AG04450 (cell line): ENCODE results near the gene RPRD1A. TPM values are rescaled to one million over a fixed set of nuclear protein-coding genes. Genes with fewer than 3 reads are reported as not detected.

ENCODE experiments used
- CTCF ChIA-PET: fragments of 300-600, 350-600 bp; formaldehyde crosslinking; extraction: SDS; loops from one replicate; lab custom pipeline; 2022; ENCODE audit warnings: antibody characterized with exemption, inconsistent platforms; lab: Charles Lee
- POLR2A ChIA-PET: fragments of 350-600 bp; formaldehyde crosslinking; extraction: SDS; loops from one replicate; lab custom pipeline; 2021; ENCODE audit warnings: antibody characterized with exemption, inconsistent platforms; lab: Yijun Ruan, JAX
- DNase-seq: peaks from one replicate; pipeline ENCODE4 v3.0.0-alpha.2; 2011; ENCODE audit warnings: low read depth, low spot score
- H3K27ac ChIP-seq: one replicate; pipeline ENCODE4 v1.5.1; 2012; ENCODE audit warnings: low read depth, low read length, control low read depth
- H3K27me3 ChIP-seq: one replicate; pipeline ENCODE4 v1.6.0; 2012; ENCODE audit warnings: low read length; ENCODE audit not compliant: control insufficient read depth, insufficient read depth
- H3K4me3 ChIP-seq: 2 replicates; pipeline ENCODE4 v1.5.1; 2011; ENCODE audit warnings: mild to moderate bottlenecking, low read depth, low read length, control low read depth
- H3K9me3 ChIP-seq: 2 replicates; pipeline ENCODE4 v1.5.1; 2012; ENCODE audit warnings: low read length; ENCODE audit not compliant: control insufficient read depth, insufficient read depth
- CTCF ChIP-seq: IDR thresholded peaks from 2 replicates; pipeline ENCODE4 v1.5.1; 2011; ENCODE audit warnings: low read depth, low read length, control low read depth, inconsistent platforms
- polyA plus RNA-seq: library from polyadenylated mRNA; depleted of rRNA; stranded (reverse); fragments of >200 nt; gene quantifications from 2 replicates; pipeline ENCODE4 v1.2.3, GENCODE V29; 2011

Gene RPRD1A
- polyA plus RNA-seq, 1 experiment = 35.6 TPM

DNA sequence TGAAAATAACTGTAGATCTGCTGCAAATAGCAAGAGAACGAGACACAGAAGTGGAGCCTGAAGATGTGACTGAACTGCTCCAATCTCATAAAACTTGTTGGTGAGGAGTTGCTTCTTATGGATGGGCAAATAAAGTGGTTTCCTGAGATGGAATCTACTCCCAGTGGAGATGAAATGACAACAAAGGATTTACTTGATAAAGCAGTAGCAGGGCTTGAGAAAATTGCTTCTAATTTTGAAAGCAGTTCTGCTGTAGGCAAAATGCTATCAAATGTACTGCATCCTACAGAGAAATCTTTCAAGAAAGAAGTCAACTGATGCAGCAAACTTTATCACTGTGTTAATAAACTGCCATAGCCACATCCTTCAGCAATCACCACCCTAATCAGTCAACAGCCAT, 44.0 kb downstream of the RPRD1A start:
- no peaks in the 10 kb centered on the region for H3K27me3 ChIP-seq
- H3K9me3 ChIP-seq = no peaks in the 10 kb centered on the region
- CTCF ChIA-PET = interaction anchor here (1.7 kb wide), 1 partner anchor 261 kb away, joined by 8 read pairs; no protein-coding TSS in a partner anchor
- H3K4me3 ChIP-seq = no peak overlapping the region
- no peak for DNase-seq
- H3K27ac ChIP-seq = no peak overlapping the region
- POLR2A ChIA-PET = no interaction called here
- no peak for TF ChIP-seq CTCF

DNA sequence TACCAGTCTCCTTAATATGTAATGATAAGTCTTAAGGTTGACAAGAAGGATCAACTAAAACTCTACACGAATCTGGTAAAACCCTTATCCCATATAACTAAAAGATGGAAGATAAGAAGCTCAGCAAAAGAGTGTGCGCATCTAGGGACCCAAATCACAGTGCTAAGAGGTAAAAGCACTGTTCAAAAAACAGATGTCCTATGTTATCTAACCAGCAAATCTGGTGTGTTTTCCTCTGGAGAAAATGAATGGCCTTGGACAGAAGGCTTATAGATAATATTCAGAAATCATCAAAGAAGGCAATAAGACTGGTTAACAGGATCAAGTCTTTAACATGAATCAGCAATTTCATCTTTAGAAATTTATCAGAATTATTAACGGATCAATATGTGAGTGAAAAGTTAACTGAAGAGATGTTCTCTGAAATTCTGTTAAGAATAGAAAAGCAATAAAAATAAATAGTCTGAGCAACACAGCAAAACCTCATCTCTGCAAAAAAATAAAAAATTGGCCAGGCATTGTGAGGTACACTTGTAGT, 47.1 kb downstream of the RPRD1A start:
- no peaks in the 10 kb centered on the region for H3K9me3 ChIP-seq
- no peak overlapping the region for H3K4me3 ChIP-seq
- H3K27me3 ChIP-seq = no peaks in the 10 kb centered on the region
- CTCF ChIA-PET = no interaction called here
- DNase-seq = no peak
- no peak for TF ChIP-seq CTCF
- no peak overlapping the region for H3K27ac ChIP-seq
- POLR2A ChIA-PET = no interaction called here

- POLR2A ChIA-PET = interaction anchor here (0.6 kb wide), 1 partner anchor 112 kb away, joined by 3 read pairs; the partner anchor contains the start of genes ELP2 and SLC39A6
Measured at GRCh38 chr18:36017232-36017631, 50.1 kb downstream of the RPRD1A start.

GRCh38 chr18:36015629-36016028, 51.7 kb downstream of the RPRD1A start:
- POLR2A ChIA-PET = no interaction called here

More at GRCh38 chr18:36017232-36017631, 50.1 kb downstream of the RPRD1A start:
- H3K4me3 ChIP-seq = no peak overlapping the region
- CTCF ChIA-PET = interaction anchor here (0.5 to 3.6 kb wide), 32 partner anchors 11 to 272 kb away, joined by 3 to 86 read pairs (median 4); no protein-coding TSS in a partner anchor
- no peak for DNase-seq
- no peak overlapping the region for H3K27ac ChIP-seq
- no peaks in the 10 kb centered on the region for H3K27me3 ChIP-seq
- TF ChIP-seq CTCF = no peak
- no peaks in the 10 kb centered on the region for H3K9me3 ChIP-seq

More at GRCh38 chr18:36015629-36016028, 51.7 kb downstream of the RPRD1A start:
- CTCF ChIA-PET = interaction anchor here (3.6 kb wide), 1 partner anchor 269 kb away, joined by 86 read pairs; no protein-coding TSS in a partner anchor
- no peak overlapping the region for H3K4me3 ChIP-seq
- no peaks in the 10 kb centered on the region for H3K9me3 ChIP-seq
- no peak for DNase-seq
- no peaks in the 10 kb centered on the region for H3K27me3 ChIP-seq
- no peak for TF ChIP-seq CTCF
- H3K27ac ChIP-seq = no peak overlapping the region
